ENCODE data around the gene TRIM75. TPM values are rescaled to one million over a fixed set of nuclear protein-coding genes. Genes with fewer than 3 reads are reported as not detected.
"Not testable (repeated sequence)": the region's sequence is repeated elsewhere in the genome, so short reads cannot be mapped to it uniquely, and the experiment has no call there.

The TRIM75 gene
- polyA plus RNA-seq, 1 of the 3 experiments (the other 2 are of a cell fraction), result not detected

DNA sequence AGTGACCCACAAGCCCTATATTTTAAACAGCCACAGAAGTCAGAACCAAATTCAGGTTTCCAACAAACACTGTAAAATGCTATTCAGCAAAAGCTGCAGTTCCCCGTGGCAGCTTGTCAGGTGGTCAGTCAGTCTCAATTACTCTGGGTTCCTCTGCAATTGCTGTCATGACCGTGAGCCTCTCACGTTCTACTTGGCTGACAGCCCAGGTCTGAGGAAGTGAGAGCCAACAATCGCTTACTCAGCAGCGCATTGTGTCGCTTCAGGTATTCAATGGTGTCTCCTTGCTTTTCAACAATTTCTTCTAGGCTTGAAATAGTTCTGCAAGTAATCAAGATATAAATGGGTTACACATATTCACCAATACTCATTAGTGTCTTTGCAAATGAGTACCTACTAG lies 25.8 kb downstream of the TRIM75 start:
- H3K9me2 ChIP-seq, result no peaks in the 10 kb centered on the region
- TF ChIP-seq RAD21 (IDR thresholded peaks at IDR 0.05; ENCODE audit: low read length), result no peak
- no peak for TF ChIP-seq TCF12 (IDR thresholded peaks at IDR 0.05)
- H3K9ac ChIP-seq, result no peak overlapping the region
- H3K27me3 ChIP-seq (ENCODE audit: insufficient read depth), result no peaks in the 10 kb centered on the region
- no peaks in the 10 kb centered on the region for H3F3A ChIP-seq (replicated peaks; ENCODE audit: insufficient read depth)
- H3K79me2 ChIP-seq (ENCODE audit: insufficient read depth), result no peaks in the 10 kb centered on the region
- no peak overlapping the region for H2AFZ ChIP-seq (ENCODE audit: low read depth)
- peaks cover 0 to 10% of the 10 kb centered on the region in 2 experiments for H3K36me3 ChIP-seq (replicated peaks in 1 of 2; ENCODE audit: control insufficient read depth in 1 of 2, insufficient read depth in 2 of 2, low read length in 1 of 2)
- no peak overlapping the region for H3K4me2 ChIP-seq
- no peak overlapping the region for H3K4me3 ChIP-seq (ENCODE audit: low read depth in 2 of 2, low read length in 1 of 2)
- no peaks in the 10 kb centered on the region for H4K20me1 ChIP-seq (ENCODE audit: insufficient read depth)
- H3K4me1 ChIP-seq (ENCODE audit: control insufficient read depth in 1 of 2, insufficient read depth in 2 of 2, low read depth in 1 of 2, low read length in 1 of 2), result no peaks in the 10 kb centered on the region
- H3K9me3 ChIP-seq, result no peaks in the 10 kb centered on the region
- H3K27ac ChIP-seq (ENCODE audit: low read depth in 2 of 2, low read length in 1 of 2), result no peak overlapping the region
- WGBS (ENCODE audit: low lambda C conversion rate), result 58% methylated on average over 6 of the region's 6 CpGs
- POLR2A ChIA-PET, result no interaction called here
- CTCF ChIA-PET, result no interaction called here
- no peak for DNase-seq

GRCh38 chr4:165084787-165085186 lies 31.1 kb downstream of the TRIM75 start:
- H4K20me1 ChIP-seq (ENCODE audit: insufficient read depth); DNase-seq; H3K9me3 ChIP-seq; H3K9me2 ChIP-seq; H3K27me3 ChIP-seq (ENCODE audit: insufficient read depth); POLR2A ChIA-PET; H3K4me2 ChIP-seq; H3F3A ChIP-seq (replicated peaks; ENCODE audit: insufficient read depth); H2AFZ ChIP-seq (ENCODE audit: low read depth); H3K27ac ChIP-seq (ENCODE audit: low read depth in 2 of 2, low read length in 1 of 2); H3K9ac ChIP-seq; H3K4me3 ChIP-seq (ENCODE audit: low read depth in 2 of 2, low read length in 1 of 2); H3K36me3 ChIP-seq (replicated peaks in 1 of 2; ENCODE audit: control insufficient read depth in 1 of 2, insufficient read depth in 2 of 2, low read length in 1 of 2); H3K79me2 ChIP-seq (ENCODE audit: insufficient read depth); H3K4me1 ChIP-seq (ENCODE audit: control insufficient read depth in 1 of 2, insufficient read depth in 2 of 2, low read depth in 1 of 2, low read length in 1 of 2): not testable (repeated sequence)
- 95% methylated on average over 7 of the region's 7 CpGs for WGBS (ENCODE audit: low lambda C conversion rate)
- CTCF ChIA-PET, result interaction anchor here (1.5 kb wide), 1 partner anchor 12 kb away, joined by 7 read pairs; no protein-coding TSS in a partner anchor

DNA sequence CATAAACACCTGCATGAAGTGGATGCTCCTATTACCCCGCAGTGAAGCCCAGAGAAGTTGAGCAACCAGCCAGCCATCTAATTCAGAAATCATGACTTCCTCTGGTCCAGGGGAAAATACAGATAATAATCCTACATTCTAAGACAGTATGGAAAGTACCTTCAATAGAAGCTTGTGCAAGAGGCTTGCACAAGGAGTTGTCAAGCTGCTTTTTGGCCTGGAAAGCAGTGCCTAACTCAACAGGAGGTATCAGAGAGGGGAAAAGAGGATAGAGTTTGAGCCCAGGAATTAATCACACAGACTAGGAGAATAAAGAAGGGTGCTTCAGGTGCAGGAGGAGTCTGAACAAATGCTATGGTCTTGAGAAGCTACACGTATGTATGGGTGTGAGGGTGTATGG lies 32.3 kb downstream of the TRIM75 start:
- H2AFZ ChIP-seq (ENCODE audit: low read depth), result no peak overlapping the region
- no peaks in the 10 kb centered on the region for H4K20me1 ChIP-seq (ENCODE audit: insufficient read depth)
- H3K9me3 ChIP-seq, result no peaks in the 10 kb centered on the region
- no peak for TF ChIP-seq REST (IDR thresholded peaks at IDR 0.05; ENCODE audit: low read depth, low read length)
- no peak for TF ChIP-seq MEF2A (IDR thresholded peaks at IDR 0.05; ENCODE audit: borderline replicate concordance, low read depth)
- no peak for TF ChIP-seq MAX (IDR thresholded peaks at IDR 0.05; ENCODE audit: low read depth)
- ChIA-PET POLR2A (no interaction called here), CTCF (interaction anchor here (1.0 to 1.5 kb wide), 2 partner anchors 11 to 27 kb away, joined by 4 to 7 read pairs; partner anchors contain the start of gene TMEM192)
- H3F3A ChIP-seq (replicated peaks; ENCODE audit: insufficient read depth), result no peaks in the 10 kb centered on the region
- H3K9ac ChIP-seq, result no peak overlapping the region
- no peaks in the 10 kb centered on the region for H3K27me3 ChIP-seq (ENCODE audit: insufficient read depth)
- no peak overlapping the region for H3K4me2 ChIP-seq
- H3K4me3 ChIP-seq (ENCODE audit: low read depth in 2 of 2, low read length in 1 of 2), result no peak overlapping the region
- DNase-seq, result no peak
- no peaks in the 10 kb centered on the region for H3K4me1 ChIP-seq (ENCODE audit: control insufficient read depth in 1 of 2, insufficient read depth in 2 of 2, low read depth in 1 of 2, low read length in 1 of 2)
- peaks cover 3 to 6% of the 10 kb centered on the region in 2 experiments for H3K36me3 ChIP-seq (replicated peaks in 1 of 2; ENCODE audit: control insufficient read depth in 1 of 2, insufficient read depth in 2 of 2, low read length in 1 of 2)
- 96% methylated on average over 2 of the region's 2 CpGs for WGBS (ENCODE audit: low lambda C conversion rate)
- no peaks in the 10 kb centered on the region for H3K79me2 ChIP-seq (ENCODE audit: insufficient read depth)
- H3K27ac ChIP-seq (ENCODE audit: low read depth in 2 of 2, low read length in 1 of 2), result no peak overlapping the region
- H3K9me2 ChIP-seq, result no peaks in the 10 kb centered on the region

Data from SK-N-SH (cell line).